HUES64 (cell line): ENCODE results near the gene ZNF385B.

ENCODE experiments used
- H3K27ac ChIP-seq: 2 replicates; pipeline ENCODE4 v1.7.0; 2013; ENCODE audit warnings: low read depth, low read length, inconsistent platforms
- H3K27me3 ChIP-seq: 2 replicates; pipeline ENCODE4 v1.6.1; 2013; ENCODE audit warnings: mild to moderate bottlenecking, low read length; ENCODE audit not compliant: insufficient read depth
- H3K36me3 ChIP-seq: 2 replicates; pipeline ENCODE4 v1.6.1; 2013; ENCODE audit warnings: mild to moderate bottlenecking, low read length; ENCODE audit not compliant: insufficient read depth
- H3K4me1 ChIP-seq: 2 replicates; pipeline ENCODE4 v1.6.1; 2013; ENCODE audit warnings: mild to moderate bottlenecking, low read length, moderate library complexity; ENCODE audit not compliant: insufficient read depth
- H3K4me3 ChIP-seq: 2 replicates; pipeline ENCODE4 v1.5.1; 2013; ENCODE audit warnings: mild to moderate bottlenecking, low read length, moderate library complexity
- H3K9ac ChIP-seq: 2 replicates; pipeline ENCODE4 v1.6.1; 2013; ENCODE audit warnings: mild to moderate bottlenecking, low read depth, low read length
- H3K9me3 ChIP-seq: 2 replicates; pipeline ENCODE4 v1.6.1; 2013; ENCODE audit warnings: low read depth, low read length; ENCODE audit not compliant: insufficient read depth
- WGBS: fragments of 150-250, 120-280 bp; methylation state at CpG from one replicate; pipeline ENCODE4 v1.1.7; 2013; ENCODE audit warnings: missing lambda C conversion rate; 5-methylcytosine and 5-hydroxymethylcytosine counted together

ZNF385B gene

DNA sequence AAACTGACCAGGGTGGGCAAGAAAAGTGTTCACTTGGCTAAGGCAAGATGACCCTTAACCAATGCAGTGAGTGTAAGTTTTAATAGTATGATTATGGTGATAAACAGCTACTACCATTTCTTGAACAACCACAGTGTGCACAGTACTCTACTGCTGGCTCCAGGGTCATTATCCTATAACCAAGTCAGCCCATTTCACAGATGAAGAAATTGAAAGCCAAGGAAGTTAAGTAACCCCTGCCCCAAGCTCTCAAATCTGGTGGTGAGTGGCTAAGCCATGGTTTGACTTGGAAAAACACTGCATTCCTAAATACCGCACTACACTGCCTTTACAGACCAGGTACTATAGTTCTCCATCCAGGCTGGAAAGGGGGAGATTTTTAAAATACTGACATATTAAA lies 5.7 kb downstream of the ZNF385B start:
- Histone ChIP-seq H3K4me1 (no peaks in the 10 kb centered on the region), H3K27ac (no peak overlapping the region), H3K4me3 (no peak overlapping the region), H3K9me3 (no peaks in the 10 kb centered on the region), H3K9ac (no peak overlapping the region), H3K27me3 (peaks cover 26% of the 10 kb centered on the region), H3K36me3 (no peaks in the 10 kb centered on the region)
- WGBS: no CpG with 5 or more reads among the region's 1 CpG

- H3K4me3 ChIP-seq: no peak overlapping the region
- H3K27ac ChIP-seq: no peak overlapping the region
- no peaks in the 10 kb centered on the region for H3K9me3 ChIP-seq
- H3K36me3 ChIP-seq: no peaks in the 10 kb centered on the region
- WGBS: 97% methylated on average over 2 of the region's 3 CpGs
- H3K4me1 ChIP-seq: no peaks in the 10 kb centered on the region
- H3K9ac ChIP-seq: no peak overlapping the region
- peaks cover 18% of the 10 kb centered on the region for H3K27me3 ChIP-seq
These were observed 6.5 kb downstream of the ZNF385B start for GRCh38 chr2:179854891-179855290.

DNA sequence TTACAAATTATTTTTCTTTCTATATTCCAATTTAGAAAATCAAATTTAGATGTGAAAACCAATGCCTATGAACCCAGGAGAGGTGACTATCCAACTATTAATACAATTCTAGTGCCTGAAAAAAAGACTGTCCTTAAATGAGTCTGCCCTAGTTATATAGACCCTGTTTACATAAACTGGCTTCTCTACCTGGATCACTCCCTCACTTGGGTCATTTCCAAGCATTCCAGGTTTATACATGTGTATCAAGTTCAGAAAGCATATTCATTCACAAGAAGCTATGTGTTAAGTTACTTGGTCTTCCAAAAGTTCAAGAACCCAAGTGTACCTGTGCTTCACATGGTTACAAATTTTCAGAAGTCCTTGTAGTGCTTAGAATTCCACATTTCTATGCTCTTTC lies 8.3 kb downstream of the ZNF385B start:
- H3K36me3 ChIP-seq: no peaks in the 10 kb centered on the region
- no peak overlapping the region for H3K4me3 ChIP-seq
- H3K4me1 ChIP-seq: no peaks in the 10 kb centered on the region
- H3K27me3 ChIP-seq: peaks cover under 1% of the 10 kb centered on the region; the same call in 1 of the 2 replicates
- no peaks in the 10 kb centered on the region for H3K9me3 ChIP-seq
- no peak overlapping the region for H3K9ac ChIP-seq
- H3K27ac ChIP-seq: no peak overlapping the region

DNA sequence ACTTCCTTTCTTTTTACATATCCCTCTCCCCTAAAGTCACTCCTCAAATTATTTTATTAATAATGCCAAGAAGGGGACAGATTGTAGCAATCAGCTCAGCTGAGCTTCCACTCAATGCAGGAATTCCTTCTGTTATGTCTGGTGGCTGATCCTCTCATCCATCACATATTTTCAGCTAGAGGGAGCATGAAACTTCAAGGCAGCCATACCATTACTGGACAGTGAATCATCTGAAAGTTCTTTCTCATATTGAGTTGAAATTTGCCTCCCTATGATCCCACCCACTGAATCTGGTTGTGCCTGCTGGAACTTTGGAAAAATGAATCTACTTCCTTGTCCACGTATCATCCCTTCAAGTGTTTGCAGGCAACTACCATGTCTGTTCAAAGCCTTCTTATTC lies 11.2 kb downstream of the ZNF385B start:
- Histone ChIP-seq H3K4me3 (no peak overlapping the region), H3K27me3 (no peaks in the 10 kb centered on the region), H3K9ac (no peak overlapping the region), H3K36me3 (no peaks in the 10 kb centered on the region), H3K27ac (no peak overlapping the region), H3K4me1 (no peaks in the 10 kb centered on the region), H3K9me3 (no peaks in the 10 kb centered on the region)
- 92% methylated on average over 1 of the region's 1 CpG for WGBS

DNA sequence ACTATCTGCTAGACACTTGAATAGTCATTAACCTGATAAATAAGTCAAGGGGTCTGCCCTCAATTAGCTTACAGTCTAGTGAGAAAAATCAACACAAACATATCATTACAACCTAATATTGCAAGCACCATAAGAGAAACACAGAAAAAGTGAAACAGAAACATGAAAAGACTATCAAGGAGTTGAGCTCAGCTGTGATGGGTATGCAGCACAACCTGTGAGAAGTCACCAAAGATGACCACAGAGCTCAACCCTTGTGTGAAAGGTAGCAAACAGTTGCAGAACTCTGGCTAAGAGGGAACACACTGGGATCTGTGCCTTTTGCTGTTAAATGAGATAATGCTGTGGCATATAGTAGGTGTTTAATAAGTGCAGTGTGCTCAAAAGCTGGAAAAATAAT lies 11.7 kb downstream of the ZNF385B start:
- H3K9ac ChIP-seq: no peak overlapping the region
- no peaks in the 10 kb centered on the region for H3K9me3 ChIP-seq
- no peak overlapping the region for H3K27ac ChIP-seq
- H3K4me1 ChIP-seq: no peaks in the 10 kb centered on the region
- H3K4me3 ChIP-seq: no peak overlapping the region
- H3K36me3 ChIP-seq: no peaks in the 10 kb centered on the region
- no peaks in the 10 kb centered on the region for H3K27me3 ChIP-seq

DNA sequence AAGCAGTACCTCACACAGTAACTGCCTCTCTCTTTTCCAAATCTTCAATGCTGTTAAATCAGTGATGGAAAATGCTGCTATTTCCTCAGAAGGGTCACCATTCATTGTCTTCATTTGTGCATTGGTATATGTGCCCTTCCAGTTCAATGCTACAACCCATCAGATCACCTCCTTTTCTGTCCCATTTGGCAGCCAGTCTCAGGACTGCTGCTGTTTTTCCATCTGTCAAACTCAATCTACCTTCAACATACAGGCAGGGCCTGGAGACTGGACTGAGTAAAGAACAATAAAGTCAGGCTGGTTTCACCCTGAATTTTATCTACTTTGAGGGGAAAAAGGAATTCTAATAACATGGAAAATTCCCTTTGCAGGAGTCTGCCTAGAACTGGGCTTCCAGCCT lies 17.9 kb downstream of the ZNF385B start:
- H3K4me3 ChIP-seq: no peak overlapping the region
- H3K9me3 ChIP-seq: no peaks in the 10 kb centered on the region
- H3K27ac ChIP-seq: no peak overlapping the region
- H3K9ac ChIP-seq: no peak overlapping the region
- no peaks in the 10 kb centered on the region for H3K27me3 ChIP-seq
- no peaks in the 10 kb centered on the region for H3K36me3 ChIP-seq
- H3K4me1 ChIP-seq: no peaks in the 10 kb centered on the region

- Histone ChIP-seq H3K9me3 (no peaks in the 10 kb centered on the region), H3K36me3 (no peaks in the 10 kb centered on the region), H3K27ac (no peak overlapping the region), H3K4me3 (no peak overlapping the region), H3K27me3 (no peaks in the 10 kb centered on the region), H3K4me1 (0 out of 2 replicates have a peak, but pooled peaks cover under 1% of the 10 kb centered on the region), H3K9ac (no peak overlapping the region)
- WGBS: 64% methylated on average over 4 of the region's 4 CpGs
These were observed 18.8 kb downstream of the ZNF385B start for GRCh38 chr2:179842498-179843153.

DNA sequence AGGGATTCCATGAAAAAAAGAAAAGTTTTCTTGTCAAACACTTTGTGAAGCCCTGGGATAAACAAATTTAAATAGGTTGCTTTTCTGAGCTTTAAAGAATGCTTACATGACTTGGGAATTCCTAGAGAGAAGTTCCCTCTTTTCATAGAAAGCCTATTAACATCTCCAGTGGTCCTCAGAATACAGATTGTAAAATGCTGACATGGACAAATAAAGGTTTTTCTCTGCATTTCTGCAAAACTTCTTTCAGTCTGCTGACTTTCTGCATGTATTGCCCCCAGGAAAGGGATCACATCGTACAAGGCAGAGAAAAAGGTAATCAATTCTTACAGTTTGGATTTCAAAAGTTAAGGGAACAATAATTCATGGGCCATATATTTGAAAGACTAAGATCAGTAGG lies 20.6 kb downstream of the ZNF385B start:
- Histone ChIP-seq H3K27ac (no peak overlapping the region), H3K36me3 (no peaks in the 10 kb centered on the region), H3K27me3 (no peaks in the 10 kb centered on the region), H3K4me1 (0 out of 2 replicates have a peak, but pooled peaks cover 3% of the 10 kb centered on the region), H3K4me3 (no peak overlapping the region), H3K9ac (no peak overlapping the region), H3K9me3 (no peaks in the 10 kb centered on the region)
- 96% methylated on average over 1 of the region's 1 CpG for WGBS

GRCh38 chr2:179837408-179837807 lies 24.0 kb downstream of the ZNF385B start:
- Histone ChIP-seq H3K9me3 (no peaks in the 10 kb centered on the region), H3K9ac (no peak overlapping the region), H3K36me3 (no peaks in the 10 kb centered on the region), H3K4me3 (no peak overlapping the region), H3K27ac (no peak overlapping the region), H3K4me1 (0 out of 2 replicates have a peak, but pooled peaks cover 3% of the 10 kb centered on the region), H3K27me3 (no peaks in the 10 kb centered on the region)
- 88% methylated on average over 3 of the region's 4 CpGs for WGBS

DNA sequence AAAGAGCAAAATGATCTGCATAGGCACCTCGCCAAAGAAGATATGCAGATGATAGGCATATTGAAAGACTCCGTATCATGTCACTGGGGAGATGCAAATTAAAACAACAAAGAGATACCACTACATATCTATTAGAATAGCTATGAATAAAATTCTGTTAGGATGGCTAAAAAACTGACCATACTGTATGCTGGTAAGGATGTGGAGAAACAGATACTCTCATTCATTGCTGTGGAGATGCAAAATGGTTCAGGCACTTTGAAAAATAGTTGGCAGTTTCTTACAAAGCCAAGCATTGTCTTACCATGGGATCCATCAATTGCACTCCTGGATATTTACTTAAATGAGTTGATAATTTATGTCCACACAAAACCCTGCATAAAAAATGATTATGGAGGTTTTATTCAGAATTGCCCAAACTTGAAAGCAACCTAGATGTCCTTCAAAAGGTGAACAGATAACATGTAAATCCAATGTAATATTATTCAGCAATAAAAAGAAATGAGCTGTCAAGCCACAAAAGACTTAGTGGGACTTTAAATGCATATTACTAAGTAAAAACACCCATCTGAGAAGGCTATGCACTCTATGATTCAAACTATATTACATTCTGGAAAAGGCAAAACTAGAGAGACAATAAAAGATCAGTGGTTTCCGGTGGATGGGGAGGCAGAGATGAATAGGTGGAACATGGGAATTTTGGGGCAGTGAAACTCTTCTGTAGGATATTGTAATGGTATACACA lies 31.2 kb downstream of the ZNF385B start:
- Histone ChIP-seq H3K4me1 (peaks cover 20% of the 10 kb centered on the region), H3K36me3 (no peaks in the 10 kb centered on the region), H3K4me3 (no peak overlapping the region), H3K27me3 (no peaks in the 10 kb centered on the region), H3K9ac (no peak overlapping the region), H3K27ac (no peak overlapping the region), H3K9me3 (no peaks in the 10 kb centered on the region)
- WGBS: 97% methylated on average over 3 of the region's 3 CpGs

DNA sequence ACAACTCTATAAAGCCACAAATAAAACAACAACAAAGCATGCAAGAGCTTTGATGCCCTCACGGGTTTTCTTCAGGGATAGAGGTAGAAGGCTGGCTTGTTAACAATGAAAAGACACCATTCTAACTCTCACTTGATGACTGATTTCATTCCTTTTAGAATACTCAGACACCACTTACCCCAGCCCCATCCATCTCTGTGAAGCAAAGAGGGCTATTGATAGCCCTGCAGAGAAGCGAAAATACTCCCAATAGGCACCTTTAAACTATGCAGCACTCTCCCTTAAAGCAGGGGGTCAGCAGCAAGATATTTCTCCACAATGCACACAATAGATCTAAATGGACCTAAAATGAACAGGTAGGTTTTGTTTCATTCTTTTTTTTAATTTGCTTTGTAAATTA lies 35.1 kb downstream of the ZNF385B start:
- peaks cover 22% of the 10 kb centered on the region for H3K4me1 ChIP-seq
- no peaks in the 10 kb centered on the region for H3K9me3 ChIP-seq
- H3K36me3 ChIP-seq: no peaks in the 10 kb centered on the region
- WGBS: 81% methylated on average over 2 of the region's 2 CpGs
- H3K9ac ChIP-seq: no peak overlapping the region
- H3K27me3 ChIP-seq: no peaks in the 10 kb centered on the region
- no peak overlapping the region for H3K4me3 ChIP-seq
- H3K27ac ChIP-seq: no peak overlapping the region
